OCI-LY3 (cell line): ENCODE measurements around the gene YJU2.

Experiments used
- CTCF ChIP-seq: fragments of 200-600, 300-600 bp; sonication (generic); IDR thresholded peaks from 2 replicates; pipeline ENCODE4 v1.5.1; 2014; ENCODE audit warnings: antibody characterized with exemption, low read length, low read depth
- EZH2phosphoT487 ChIP-seq: fragments of 200-600 bp; shearing (Covaris generic); IDR thresholded peaks from 2 replicates; pipeline ENCODE4 v1.6.1; 2018; ENCODE audit warnings: antibody characterized with exemption, mixed run types, low read depth

- TF ChIP-seq CTCF (no peak), EZH2phosphoT487 (no peak)
These were observed 11.3 kb downstream of the YJU2 start for GRCh38 chr19:4258181-4258580.
